GM12891 (cell line): ENCODE measurements around the gene SORCS2.

Experiments
- POLR2A ChIP-seq: IDR thresholded peaks from 2 replicates; pipeline ENCODE4 v1.6.1; 2011; ENCODE audit warnings: low read depth, low read length, control low read depth
- POLR2AphosphoS5 ChIP-seq: IDR thresholded peaks from 2 replicates; pipeline ENCODE4 v1.6.1; 2011; ENCODE audit warnings: low read depth, low read length, control low read depth
- POU2F2 ChIP-seq: IDR thresholded peaks from 2 replicates; pipeline ENCODE4 v1.6.1; 2011; ENCODE audit warnings: low read depth, mild to moderate bottlenecking, control low read depth, low read length, moderate library complexity
- TAF1 ChIP-seq: IDR thresholded peaks from 2 replicates; pipeline ENCODE4 v1.6.1; 2011; ENCODE audit warnings: low read depth, low read length, control low read depth

- no peak for TF ChIP-seq POLR2A
- TF ChIP-seq POLR2AphosphoS5, result no peak
- no peak for TF ChIP-seq TAF1
- TF ChIP-seq POU2F2, result no peak
These were observed 42.7 kb downstream of the SORCS2 start for GRCh38 chr4:7235030-7235380.
